Measurements from ENCODE around the gene GFPT1. TPM values are rescaled to one million over a fixed set of nuclear protein-coding genes. Genes with fewer than 3 reads are reported as not detected.

The GFPT1 gene
- total RNA-seq, 2 experiments from 2014 or later: 31.0 to 36.1 TPM

DNA sequence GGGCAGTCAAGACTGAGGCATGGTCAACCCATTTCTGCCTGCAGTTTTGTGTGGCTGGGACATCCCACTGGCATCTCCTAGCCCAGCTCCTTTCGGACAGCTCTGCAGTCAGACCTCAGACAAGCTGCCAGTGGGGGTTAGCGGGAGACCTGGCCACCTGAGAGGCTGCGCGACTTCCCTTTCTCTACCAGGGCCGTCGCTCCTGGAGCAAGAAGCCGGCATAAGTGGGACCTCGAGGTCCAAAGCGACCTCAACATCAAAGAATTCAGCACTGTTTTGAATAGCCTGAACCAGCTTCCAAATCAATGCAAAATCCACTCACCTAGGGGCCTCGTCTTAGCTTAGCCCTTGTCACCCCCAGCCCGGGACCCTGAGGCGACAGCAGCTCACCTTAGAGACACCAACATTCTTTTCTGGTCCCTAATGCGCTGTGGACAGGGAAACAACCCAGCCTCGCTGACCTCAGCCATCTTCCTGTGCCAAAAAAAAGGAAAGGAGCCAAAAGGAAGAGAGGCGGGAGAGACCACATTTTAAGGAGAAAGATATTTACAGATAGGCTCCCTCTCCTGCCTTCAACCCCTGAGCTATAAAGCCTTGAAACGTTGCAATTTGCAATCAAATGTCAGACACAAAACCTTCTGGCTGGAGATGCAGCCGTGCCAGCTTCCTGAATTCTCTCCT, 81.2 kb downstream of the GFPT1 start:
- H3K4me1 Mint-ChIP-seq: peaks cover 14% of the 10 kb centered on the region
- no peak overlapping the region for H3K4me3 Mint-ChIP-seq
- H3K27ac Mint-ChIP-seq: no peak overlapping the region
- H3K9me3 Mint-ChIP-seq (ENCODE audit: low read depth): no peaks in the 10 kb centered on the region
- CTCF ChIA-PET: interaction anchor here (0.5 to 3.9 kb wide), 23 partner anchors 11 to 1609 kb away, joined by 3 to 18 read pairs (median 3); no protein-coding TSS in a partner anchor
- intact Hi-C loops (cut with DNase I, micrococcal nuclease): loop anchor here (2.0 to 5.0 kb wide), 3 partner anchors 294 to 843 kb away; partner anchors contain the start of gene ANTXR1 (in 1 of the 2)
- H3K27me3 Mint-ChIP-seq: peaks cover 15% of the 10 kb centered on the region
- no peaks in the 10 kb centered on the region for H3K36me3 Mint-ChIP-seq (ENCODE audit: low read depth)
- DNase-seq (no peak), ATAC-seq (no peak)
- POLR2A ChIA-PET: interaction anchor here (0.7 kb wide), 2 partner anchors 281 to 496 kb away, joined by 3 read pairs; no protein-coding TSS in a partner anchor

DNA sequence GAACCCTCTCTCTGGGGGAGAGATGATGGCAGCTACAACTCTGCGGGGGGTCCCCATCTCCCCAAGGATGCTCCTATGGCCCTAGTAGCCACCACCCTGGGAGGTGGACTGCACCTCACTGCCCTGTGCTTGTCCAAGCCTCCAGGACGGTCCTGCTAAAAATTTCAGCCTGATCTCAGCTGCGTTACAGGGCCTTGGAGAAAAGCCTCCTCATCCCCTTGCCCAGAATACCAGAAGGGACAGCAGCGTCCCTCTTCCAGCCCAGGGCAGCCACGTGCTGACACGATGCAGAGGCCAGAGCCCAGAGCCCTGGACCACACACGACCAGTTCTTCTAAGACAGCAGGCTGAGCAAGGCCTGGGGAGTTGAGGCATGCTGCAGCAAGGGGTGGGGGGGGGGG, 81.9 kb downstream of the GFPT1 start:
- intact Hi-C loops (cut with DNase I, micrococcal nuclease): loop anchor here in 1 of 2 experiments (5.0 kb wide), 1 partner anchor 293 kb away; the partner anchor contains the start of gene ANTXR1
- Mint-ChIP-seq H3K27me3 (peaks cover 17% of the 10 kb centered on the region), H3K9me3 (ENCODE audit: low read depth) (no peaks in the 10 kb centered on the region), H3K36me3 (ENCODE audit: low read depth) (no peaks in the 10 kb centered on the region), H3K4me3 (no peak overlapping the region), H3K4me1 (peaks cover 14% of the 10 kb centered on the region), H3K27ac (no peak overlapping the region)
- ATAC-seq (no peak), DNase-seq (no peak)
- CTCF ChIA-PET: interaction anchor here (0.5 to 3.9 kb wide), 8 partner anchors 20 to 471 kb away, joined by 3 to 18 read pairs (median 3); no protein-coding TSS in a partner anchor
- POLR2A ChIA-PET: interaction anchor here (0.7 kb wide), 1 partner anchor 496 kb away, joined by 3 read pairs; no protein-coding TSS in a partner anchor

DNA sequence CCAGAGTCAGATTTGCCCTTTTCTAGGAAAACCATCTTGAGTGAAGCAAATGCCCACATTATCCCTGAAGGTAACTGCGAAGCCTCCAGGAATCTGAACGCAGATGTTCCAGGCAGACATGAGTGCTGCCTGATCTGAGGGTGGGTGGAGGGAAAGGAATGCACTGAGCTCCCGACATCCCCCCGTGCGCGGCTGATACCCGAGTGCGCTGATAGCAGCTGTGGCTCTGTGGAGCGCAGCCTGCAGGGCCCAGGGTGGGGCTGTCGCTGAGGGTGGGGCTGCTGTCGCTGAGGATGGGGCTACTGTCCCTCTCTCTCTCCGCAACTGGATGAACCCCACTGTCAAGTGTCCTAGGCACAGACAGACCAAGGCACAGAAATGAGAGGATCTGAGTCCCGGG, 82.4 kb downstream of the GFPT1 start:
- Mint-ChIP-seq H3K9me3 (ENCODE audit: low read depth) (no peaks in the 10 kb centered on the region), H3K4me3 (no peak overlapping the region), H3K27me3 (peaks cover 17% of the 10 kb centered on the region), H3K27ac (no peak overlapping the region), H3K36me3 (ENCODE audit: low read depth) (no peaks in the 10 kb centered on the region), H3K4me1 (peaks cover 11% of the 10 kb centered on the region)
- intact Hi-C loops (cut with DNase I, micrococcal nuclease): loop anchor here in 1 of 2 experiments (5.0 kb wide), 1 partner anchor 292 kb away; the partner anchor contains the start of gene ANTXR1
- no peak for DNase-seq
- ATAC-seq: no peak
- ChIA-PET POLR2A (no interaction called here), CTCF (interaction anchor here (0.7 to 1.7 kb wide), 3 partner anchors 247 to 770 kb away, joined by 3 to 4 read pairs (median 3); no protein-coding TSS in a partner anchor)

DNA sequence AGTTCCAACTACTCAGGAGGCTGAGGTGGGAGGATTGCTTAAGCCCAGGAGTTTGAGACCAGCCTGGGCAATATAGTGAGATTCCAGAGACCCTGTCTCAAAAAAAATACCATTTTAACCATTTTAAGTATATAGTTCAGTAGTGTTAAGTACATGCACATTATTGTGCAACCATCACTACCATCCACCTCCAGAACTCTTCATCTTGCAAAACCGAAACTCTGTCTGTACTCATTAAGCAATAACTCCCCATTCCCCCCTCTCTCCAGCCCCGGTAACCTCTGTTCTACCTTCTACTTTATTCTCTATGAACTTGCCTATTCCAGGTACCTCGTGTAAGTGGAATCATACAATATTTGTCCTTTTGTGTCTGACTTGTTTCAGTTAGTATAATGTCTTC, 86.4 kb downstream of the GFPT1 start:
- Mint-ChIP-seq H3K4me3 (no peak overlapping the region), H3K9me3 (ENCODE audit: low read depth) (no peaks in the 10 kb centered on the region), H3K36me3 (ENCODE audit: low read depth) (no peaks in the 10 kb centered on the region), H3K27me3 (peaks cover 12% of the 10 kb centered on the region), H3K27ac (no peak overlapping the region), H3K4me1 (no peaks in the 10 kb centered on the region)
- ChIA-PET CTCF (no interaction called here), POLR2A (no interaction called here)
- intact Hi-C loops (cut with DNase I, micrococcal nuclease): no loop called here
- ATAC-seq (no peak), DNase-seq (no peak)

DNA sequence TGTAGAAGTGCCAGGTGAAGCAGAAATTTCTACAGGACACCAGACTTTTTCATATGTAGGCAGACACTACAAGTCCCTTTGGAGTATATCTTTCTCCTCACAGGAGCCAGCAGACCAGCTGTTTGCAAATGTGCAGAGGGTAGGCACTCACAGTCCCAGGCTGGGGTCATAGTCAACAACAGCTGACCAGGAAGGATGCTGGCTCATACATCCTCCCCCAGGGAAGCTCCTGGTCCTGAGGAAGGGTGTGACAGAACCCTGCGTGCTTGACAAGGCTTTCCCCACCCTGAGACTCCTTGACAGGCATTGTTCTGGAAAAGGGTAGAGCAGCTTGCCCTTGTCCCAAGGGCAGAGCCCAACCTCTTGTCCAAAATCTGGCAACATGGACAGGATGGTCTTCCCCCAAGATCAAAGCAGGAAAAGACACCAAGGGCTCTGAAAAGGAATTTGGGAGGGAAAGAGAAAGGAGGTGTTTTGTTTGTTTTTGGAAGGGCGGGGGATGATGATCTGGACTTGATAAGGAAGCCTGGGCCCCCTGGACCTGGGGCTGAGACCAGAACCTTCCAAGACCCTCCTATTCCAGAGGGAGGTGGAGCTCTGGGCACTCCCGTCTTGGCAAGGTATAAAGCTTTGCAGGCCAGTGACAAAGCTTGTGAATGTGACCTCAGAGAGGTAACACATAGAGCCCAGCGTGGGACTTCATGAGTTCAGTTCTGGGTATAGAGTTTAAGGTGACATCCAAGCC, 87.1 kb downstream of the GFPT1 start:
- Mint-ChIP-seq H3K4me3 (no peak overlapping the region), H3K27ac (no peak overlapping the region), H3K4me1 (no peaks in the 10 kb centered on the region), H3K36me3 (ENCODE audit: low read depth) (no peaks in the 10 kb centered on the region), H3K9me3 (ENCODE audit: low read depth) (no peaks in the 10 kb centered on the region), H3K27me3 (peaks cover 12% of the 10 kb centered on the region)
- no peak for ATAC-seq
- POLR2A ChIA-PET: no interaction called here
- no peak for DNase-seq
- intact Hi-C loops (cut with DNase I, micrococcal nuclease): no loop called here
- CTCF ChIA-PET: interaction anchor here (0.7 kb wide), 1 partner anchor 523 kb away, joined by 4 read pairs; no protein-coding TSS in a partner anchor

DNA sequence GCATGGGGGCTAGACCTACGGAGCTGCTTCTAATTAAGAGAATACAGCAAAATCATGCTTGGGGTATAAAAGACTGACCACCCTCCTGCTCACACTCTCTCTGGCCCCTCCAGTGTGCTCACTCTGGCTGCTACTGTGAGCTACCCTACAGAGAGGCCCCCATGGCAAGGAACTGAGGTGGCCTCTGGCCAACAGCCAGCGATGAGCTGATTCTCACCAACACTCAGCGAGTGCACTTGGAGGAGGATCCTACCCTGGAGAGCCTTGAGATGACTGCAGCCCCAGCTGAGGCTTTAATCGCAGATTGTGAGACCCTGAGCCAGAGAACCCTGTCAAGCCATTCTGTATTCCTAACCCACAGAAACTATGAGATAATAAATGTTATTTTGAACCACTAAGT, 88.2 kb downstream of the GFPT1 start:
- H3K4me1 Mint-ChIP-seq: no peaks in the 10 kb centered on the region
- intact Hi-C loops (cut with DNase I, micrococcal nuclease): no loop called here
- no peaks in the 10 kb centered on the region for H3K36me3 Mint-ChIP-seq (ENCODE audit: low read depth)
- DNase-seq: no peak
- ChIA-PET POLR2A (no interaction called here), CTCF (interaction anchor here (0.6 to 0.7 kb wide), 2 partner anchors 522 to 1014 kb away, joined by 4 read pairs; no protein-coding TSS in a partner anchor)
- H3K9me3 Mint-ChIP-seq (ENCODE audit: low read depth): no peaks in the 10 kb centered on the region
- peaks cover 6% of the 10 kb centered on the region for H3K27me3 Mint-ChIP-seq
- H3K4me3 Mint-ChIP-seq: no peak overlapping the region
- no peak for ATAC-seq
- no peak overlapping the region for H3K27ac Mint-ChIP-seq

DNA sequence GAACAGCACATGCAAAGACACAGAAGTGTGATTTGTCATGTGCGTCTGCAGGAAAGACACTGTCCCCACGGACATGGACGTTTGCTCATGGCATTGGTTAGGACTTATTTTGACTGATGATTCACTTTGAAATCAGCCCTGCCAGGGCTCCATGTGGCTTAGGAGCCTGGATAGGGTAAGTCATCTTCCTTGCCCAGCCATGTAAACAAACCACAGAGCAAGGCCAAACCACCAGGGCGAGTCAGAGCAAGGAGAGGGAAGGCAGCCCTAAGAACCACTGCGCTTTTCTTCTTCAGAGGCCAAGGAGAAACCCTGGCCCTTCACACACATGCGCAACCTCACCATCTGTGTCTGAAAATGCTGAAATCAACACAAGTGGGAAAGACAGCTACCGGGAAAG, 88.8 kb downstream of the GFPT1 start:
- no peaks in the 10 kb centered on the region for H3K36me3 Mint-ChIP-seq (ENCODE audit: low read depth)
- CTCF ChIA-PET: no interaction called here
- no peaks in the 10 kb centered on the region for H3K9me3 Mint-ChIP-seq (ENCODE audit: low read depth)
- no peak overlapping the region for H3K4me3 Mint-ChIP-seq
- POLR2A ChIA-PET: no interaction called here
- H3K27ac Mint-ChIP-seq: no peak overlapping the region
- no peak for DNase-seq
- H3K4me1 Mint-ChIP-seq: no peaks in the 10 kb centered on the region
- ATAC-seq: no peak
- H3K27me3 Mint-ChIP-seq: peaks cover 5% of the 10 kb centered on the region
- intact Hi-C loops (cut with DNase I, micrococcal nuclease): no loop called here

DNA sequence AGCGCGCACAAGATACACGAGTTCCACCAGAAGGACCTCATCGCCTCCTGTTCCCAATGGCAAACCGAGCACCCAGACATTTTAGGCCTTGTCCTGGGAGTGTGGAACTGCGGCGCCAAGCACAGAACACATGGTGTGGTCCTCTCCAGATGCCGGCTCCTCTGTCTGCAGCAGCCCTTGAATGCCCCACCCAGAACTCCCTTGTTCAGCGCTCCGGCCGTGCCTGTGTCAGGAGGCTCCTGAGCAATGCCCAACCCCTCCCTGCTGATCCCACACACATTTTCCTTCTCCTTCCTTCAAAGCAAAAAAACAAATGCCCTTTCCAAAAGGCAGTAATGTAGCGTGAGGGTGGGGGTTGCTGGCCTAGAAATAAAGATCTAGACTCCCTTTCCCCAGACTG, 89.8 kb downstream of the GFPT1 start:
- intact Hi-C loops (cut with DNase I, micrococcal nuclease): no loop called here
- ChIA-PET POLR2A (no interaction called here), CTCF (no interaction called here)
- DNase-seq (no peak), ATAC-seq (no peak)
- H3K27ac Mint-ChIP-seq: no peak overlapping the region
- no peaks in the 10 kb centered on the region for H3K36me3 Mint-ChIP-seq (ENCODE audit: low read depth)
- peaks cover 2% of the 10 kb centered on the region for H3K27me3 Mint-ChIP-seq
- no peak overlapping the region for H3K4me3 Mint-ChIP-seq
- H3K9me3 Mint-ChIP-seq (ENCODE audit: low read depth): no peaks in the 10 kb centered on the region
- no peaks in the 10 kb centered on the region for H3K4me1 Mint-ChIP-seq

DNA sequence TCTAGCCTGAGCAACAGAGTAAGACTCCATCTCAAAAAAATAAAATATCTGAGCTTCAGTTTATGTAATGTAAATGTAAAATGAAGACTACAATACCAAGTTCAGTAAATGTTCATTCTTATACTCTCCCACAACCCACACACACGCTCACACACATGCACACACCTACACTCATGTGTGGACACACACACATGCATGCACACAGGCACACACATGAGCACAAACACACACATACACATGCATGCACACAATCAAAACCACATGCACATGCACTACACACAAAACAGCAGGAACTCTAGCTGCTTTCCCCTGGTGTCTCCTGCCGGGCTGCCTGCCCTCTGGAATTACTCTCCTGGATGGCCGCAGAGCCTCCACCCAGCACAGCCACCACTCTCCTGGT, 90.6 kb downstream of the GFPT1 start:
- Mint-ChIP-seq H3K27ac (no peak overlapping the region), H3K9me3 (ENCODE audit: low read depth) (no peaks in the 10 kb centered on the region), H3K4me1 (no peaks in the 10 kb centered on the region), H3K27me3 (peaks cover 2% of the 10 kb centered on the region), H3K36me3 (ENCODE audit: low read depth) (no peaks in the 10 kb centered on the region), H3K4me3 (no peak overlapping the region)
- no peak for DNase-seq
- intact Hi-C loops (cut with DNase I, micrococcal nuclease): no loop called here
- CTCF ChIA-PET: interaction anchor here (0.9 kb wide), 1 partner anchor 11 kb away, joined by 3 read pairs; no protein-coding TSS in a partner anchor
- POLR2A ChIA-PET: no interaction called here
- ATAC-seq: no peak

DNA sequence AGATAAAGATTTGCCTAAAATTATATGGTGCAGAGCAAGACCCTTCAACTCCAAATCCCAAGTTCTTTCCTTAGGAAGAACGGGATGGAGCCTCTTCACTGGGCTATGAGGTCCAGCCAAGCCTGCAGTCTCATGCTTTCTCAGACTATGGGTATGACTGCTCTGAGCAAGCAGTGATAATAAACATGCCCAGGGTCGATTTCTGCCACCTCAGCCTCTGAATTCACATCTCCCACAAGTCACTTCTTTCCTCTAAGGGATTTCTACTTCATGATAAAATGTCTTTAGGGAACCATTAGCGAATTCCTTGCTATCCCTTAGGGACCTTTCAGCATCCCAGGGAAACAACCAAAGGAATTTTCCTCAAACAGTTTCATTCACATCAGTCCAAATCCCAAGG, 94.8 kb downstream of the GFPT1 start:
- no peak for ATAC-seq
- ChIA-PET CTCF (interaction anchor here (1.3 kb wide), 1 partner anchor 14 kb away, joined by 3 read pairs; no protein-coding TSS in a partner anchor), POLR2A (no interaction called here)
- H3K9me3 Mint-ChIP-seq (ENCODE audit: low read depth): no peaks in the 10 kb centered on the region
- no peak overlapping the region for H3K27ac Mint-ChIP-seq
- H3K27me3 Mint-ChIP-seq: no peaks in the 10 kb centered on the region
- no peaks in the 10 kb centered on the region for H3K4me1 Mint-ChIP-seq
- intact Hi-C loops (cut with DNase I, micrococcal nuclease): no loop called here
- no peak overlapping the region for H3K4me3 Mint-ChIP-seq
- no peaks in the 10 kb centered on the region for H3K36me3 Mint-ChIP-seq (ENCODE audit: low read depth)
- DNase-seq: no peak

DNA sequence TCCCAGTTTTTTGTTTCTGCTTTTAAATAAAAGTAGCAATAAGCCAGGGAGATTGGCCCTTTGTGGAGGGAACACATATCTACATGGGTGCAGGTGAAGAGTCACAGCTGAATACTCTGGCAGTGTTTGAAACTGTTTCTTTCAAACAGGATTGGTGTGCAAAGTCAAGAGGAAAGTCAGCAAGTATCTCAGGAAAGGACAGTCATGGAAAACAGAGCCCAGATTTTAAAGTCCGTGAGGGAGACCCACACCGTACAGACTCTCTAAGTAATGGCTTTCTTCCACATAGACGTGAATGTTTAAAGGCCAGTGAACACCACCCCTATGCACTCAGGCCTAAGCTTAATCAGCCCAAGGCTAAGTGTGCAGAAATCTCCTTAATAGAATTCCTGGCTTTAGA, 95.3 kb downstream of the GFPT1 start:
- Mint-ChIP-seq H3K4me3 (no peak overlapping the region), H3K27ac (no peak overlapping the region), H3K36me3 (ENCODE audit: low read depth) (no peaks in the 10 kb centered on the region), H3K27me3 (no peaks in the 10 kb centered on the region), H3K4me1 (no peaks in the 10 kb centered on the region), H3K9me3 (ENCODE audit: low read depth) (no peaks in the 10 kb centered on the region)
- ChIA-PET POLR2A (no interaction called here), CTCF (interaction anchor here (1.3 kb wide), 1 partner anchor 15 kb away, joined by 3 read pairs; no protein-coding TSS in a partner anchor)
- intact Hi-C loops (cut with DNase I, micrococcal nuclease): no loop called here
- DNase-seq (no peak), ATAC-seq (no peak)
